NT2/D1 (cell line): ENCODE results near the gene SCUBE3.

Experiments used
- SUZ12 ChIP-seq: IDR thresholded peaks from 2 replicates; pipeline ENCODE4 v1.6.1; 2011; ENCODE audit not compliant: insufficient read length, insufficient read depth; ENCODE audit errors: extremely low read depth
- YY1 ChIP-seq: IDR thresholded peaks from 2 replicates; pipeline ENCODE4 v1.6.1; 2011; ENCODE audit not compliant: insufficient read length, insufficient read depth
- ZNF274 ChIP-seq: IDR thresholded peaks from 2 replicates; pipeline ENCODE4 v1.6.1; 2011; ENCODE audit warnings: mild to moderate bottlenecking, low read depth, low read length

DNA sequence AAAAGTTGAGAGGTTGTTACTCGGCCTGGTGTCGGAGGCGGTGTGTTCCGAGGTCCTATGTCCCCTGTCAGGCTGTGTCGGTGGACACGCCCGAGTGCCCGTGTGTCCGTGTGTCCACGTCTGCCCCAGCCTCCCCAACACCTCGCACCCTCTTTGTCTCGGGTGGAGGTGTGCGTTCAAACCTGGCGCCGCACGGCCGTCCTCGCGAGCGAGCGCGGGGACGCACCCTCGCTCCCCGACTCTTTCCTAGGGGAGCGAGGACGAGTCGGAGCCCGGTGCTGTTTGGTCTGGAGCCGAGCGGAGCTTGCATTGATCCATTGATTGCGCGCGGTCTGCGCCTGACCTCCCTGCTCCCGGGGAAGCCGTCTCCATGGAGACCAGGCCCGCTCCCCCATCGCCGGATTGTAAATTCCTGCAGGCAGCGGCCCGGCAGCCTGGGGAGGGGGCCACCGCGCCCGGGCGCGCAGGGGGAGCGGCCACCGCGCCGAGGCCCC lies 411 bp upstream of the SCUBE3 start:
- TF ChIP-seq SUZ12 (no peak), ZNF274 (no peak), YY1 (no peak)
